ENCODE results near the gene GPS1. TPM values are rescaled to one million over a fixed set of nuclear protein-coding genes. Genes with fewer than 3 reads are reported as not detected.
A peak's percentile ranks its signal among the peaks of the same experiment; 100 is the strongest.
"Not testable (repeated sequence)": the region's sequence is repeated elsewhere in the genome, so short reads cannot be mapped to it uniquely, and the experiment has no call there.

Gene GPS1
- total RNA-seq, 2 experiments from 2014 or later, result 69.0 to 75.6 TPM

DNA sequence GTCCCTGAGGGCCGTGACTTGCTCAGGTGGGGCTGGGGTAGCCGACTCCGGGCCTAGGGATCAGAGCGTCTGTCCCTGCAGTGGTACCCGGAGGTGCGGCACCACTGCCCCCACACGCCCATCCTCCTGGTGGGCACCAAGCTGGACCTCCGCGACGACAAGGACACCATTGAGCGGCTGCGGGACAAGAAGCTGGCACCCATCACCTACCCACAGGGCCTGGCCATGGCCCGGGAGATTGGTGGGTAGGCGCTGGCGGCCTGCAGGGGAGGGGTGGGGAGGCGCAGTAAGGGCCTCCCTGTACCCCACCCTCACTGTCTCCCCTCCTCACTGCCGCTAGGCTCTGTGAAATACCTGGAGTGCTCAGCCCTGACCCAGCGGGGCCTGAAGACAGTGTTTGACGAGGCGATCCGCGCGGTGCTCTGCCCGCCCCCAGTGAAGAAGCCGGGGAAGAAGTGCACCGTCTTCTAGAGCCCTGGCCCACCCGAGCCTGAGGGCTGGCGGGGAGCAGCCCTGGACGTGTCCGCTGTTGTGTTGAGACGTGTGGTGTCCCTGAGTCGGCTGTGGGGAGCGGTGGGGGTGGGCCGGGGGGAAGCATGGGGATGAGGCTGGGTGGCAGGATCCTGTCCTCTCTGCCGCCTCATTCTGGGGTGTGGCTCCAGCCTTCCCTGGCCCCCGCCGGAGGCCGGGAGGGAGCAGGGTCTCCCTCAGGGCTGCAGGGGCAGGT lies 18.2 kb upstream of the GPS1 start:
- H3K4me3 Mint-ChIP-seq, result no peak overlapping the region
- DNase-seq, result no peak
- H3K27me3 Mint-ChIP-seq, result no peaks in the 10 kb centered on the region
- peaks cover 10% of the 10 kb centered on the region for H3K36me3 Mint-ChIP-seq (ENCODE audit: low read depth)
- H3K9me3 Mint-ChIP-seq, result no peaks in the 10 kb centered on the region
- H3K4me1 Mint-ChIP-seq, result peaks cover 30% of the 10 kb centered on the region
- ChIA-PET CTCF (no interaction called here), POLR2A (interaction anchor here (0.6 to 5.3 kb wide), 2 partner anchors 12 to 335 kb away, joined by 3 to 41 read pairs; partner anchors contain the start of genes CENPX and LRRC45)
- no peak overlapping the region for H3K27ac Mint-ChIP-seq

GRCh38 chr17:82034371-82035011 lies 17.2 kb upstream of the GPS1 start:
- CTCF ChIA-PET, result no interaction called here
- H3K27me3 Mint-ChIP-seq, result no peaks in the 10 kb centered on the region
- no peaks in the 10 kb centered on the region for H3K9me3 Mint-ChIP-seq
- peaks cover 10% of the 10 kb centered on the region for H3K36me3 Mint-ChIP-seq (ENCODE audit: low read depth)
- peaks cover 34% of the 10 kb centered on the region for H3K4me1 Mint-ChIP-seq
- H3K27ac Mint-ChIP-seq, result no peak overlapping the region
- H3K4me3 Mint-ChIP-seq, result no peak overlapping the region
- no peak for DNase-seq
- POLR2A ChIA-PET, result interaction anchor here (1.5 to 5.3 kb wide), 2 partner anchors 13 to 64 kb away, joined by 6 to 41 read pairs; partner anchors contain the start of genes CENPX and LRRC45

DNA sequence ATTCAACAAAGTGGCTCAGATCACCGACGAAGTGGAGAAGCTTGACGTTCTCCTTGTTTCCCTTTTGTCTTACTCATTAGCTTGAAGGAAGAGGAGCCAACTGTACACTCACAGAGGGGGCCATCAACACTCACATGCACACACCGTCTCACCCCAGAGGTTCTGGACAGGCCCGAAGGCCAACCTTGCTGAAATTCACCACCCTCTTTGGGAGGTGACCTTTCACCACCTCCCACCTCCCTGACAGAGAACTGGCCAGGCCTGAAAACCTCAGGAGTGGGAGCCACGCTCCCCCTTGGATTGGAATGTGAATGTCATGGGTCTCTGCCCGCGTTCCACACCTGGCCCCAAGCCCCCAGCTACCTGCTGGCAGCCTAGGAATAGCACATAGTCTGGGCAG lies 16.2 kb upstream of the GPS1 start:
- Mint-ChIP-seq H3K4me1 (peaks cover 27% of the 10 kb centered on the region), H3K36me3 (ENCODE audit: low read depth) (peaks cover 8% of the 10 kb centered on the region), H3K27ac (peak overlapping the region; percentile 18), H3K9me3 (no peaks in the 10 kb centered on the region), H3K4me3 (peak overlapping the region; percentile 43), H3K27me3 (no peaks in the 10 kb centered on the region)
- ChIA-PET CTCF (interaction anchor here (1.3 kb wide), 1 partner anchor 14 kb away, joined by 3 read pairs; no protein-coding TSS in a partner anchor), POLR2A (interaction anchor here (0.9 to 5.3 kb wide), 3 partner anchors 14 to 63 kb away, joined by 3 to 41 read pairs (median 6); partner anchors contain the start of genes CENPX and LRRC45)
- DNase-seq, result no peak

DNA sequence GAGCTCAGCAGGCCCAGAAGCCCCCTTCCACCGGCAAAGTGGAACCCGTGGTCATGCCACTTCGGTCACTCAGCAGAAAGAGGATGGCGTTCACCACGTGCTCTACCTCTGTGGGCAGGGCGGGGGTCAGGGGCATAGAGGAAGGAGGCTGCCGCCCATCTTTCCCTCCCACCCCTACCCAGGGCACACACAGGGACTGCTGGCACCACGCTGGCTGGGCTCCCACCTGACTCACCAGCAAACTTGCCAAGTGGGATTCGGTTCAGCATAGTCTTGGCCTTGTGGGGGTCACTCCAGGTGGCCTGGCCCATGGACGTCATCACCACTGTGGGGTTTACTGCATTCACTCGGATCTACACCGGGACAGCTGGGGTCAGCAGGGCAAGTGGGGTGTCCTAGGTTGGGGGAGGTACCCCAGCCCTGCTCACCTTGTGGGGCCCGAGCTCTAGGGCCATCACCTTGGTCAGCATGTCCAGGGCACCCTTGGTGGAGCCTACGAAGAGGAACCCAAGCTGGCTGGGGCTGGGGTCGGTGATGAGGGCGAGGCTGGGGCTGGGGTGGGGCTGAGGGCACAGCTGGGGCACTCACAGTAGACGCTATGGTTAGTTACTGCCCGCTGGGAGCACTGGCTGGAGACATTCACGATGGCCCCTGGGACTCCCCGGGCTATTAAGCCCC lies 15.6 kb upstream of the GPS1 start:
- Mint-ChIP-seq H3K4me1 (peaks cover 28% of the 10 kb centered on the region), H3K4me3 (peak overlapping the region; percentile 83), H3K9me3 (no peaks in the 10 kb centered on the region), H3K27ac (no peak overlapping the region), H3K27me3 (no peaks in the 10 kb centered on the region), H3K36me3 (ENCODE audit: low read depth) (peaks cover 8% of the 10 kb centered on the region)
- ChIA-PET POLR2A (interaction anchor here (0.8 to 5.3 kb wide), 6 partner anchors 14 to 164 kb away, joined by 3 to 41 read pairs (median 6); partner anchors contain the start of genes ASPSCR1, CENPX, GPS1 and LRRC45), CTCF (interaction anchor here (1.3 kb wide), 1 partner anchor 15 kb away, joined by 3 read pairs; no protein-coding TSS in a partner anchor)
- no peak for DNase-seq

DNA sequence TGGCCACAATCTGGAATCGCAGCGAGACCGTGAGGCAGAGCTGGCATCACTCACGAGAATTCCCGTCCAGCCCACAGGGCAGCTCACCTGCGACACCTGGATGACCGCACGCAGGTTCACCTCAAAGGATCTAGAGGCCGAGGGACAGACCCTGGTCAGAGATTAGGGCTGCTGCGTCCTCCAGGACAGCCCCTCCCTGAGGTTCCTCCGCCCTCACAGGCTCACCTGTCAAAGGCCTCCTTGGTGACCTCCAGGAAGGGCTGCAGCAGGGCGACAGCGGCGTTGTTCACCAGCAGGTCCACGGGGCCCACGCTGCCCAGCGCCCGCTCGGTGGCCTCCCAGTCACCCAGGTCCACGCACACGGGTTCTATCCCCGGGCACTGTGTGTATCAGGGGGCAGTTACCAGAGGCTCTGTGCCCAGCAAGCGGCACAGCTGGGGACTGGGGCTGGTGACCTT lies 15.0 kb upstream of the GPS1 start:
- Mint-ChIP-seq H3K27me3 (no peaks in the 10 kb centered on the region), H3K4me1 (peaks cover 28% of the 10 kb centered on the region), H3K9me3 (no peaks in the 10 kb centered on the region), H3K4me3 (peak overlapping the region; percentile 83), H3K36me3 (ENCODE audit: low read depth) (peaks cover 8% of the 10 kb centered on the region), H3K27ac (peak overlapping the region; percentile 31)
- POLR2A ChIA-PET, result interaction anchor here (0.8 to 5.3 kb wide), 5 partner anchors 14 to 166 kb away, joined by 3 to 41 read pairs (median 5); partner anchors contain the start of genes ARHGDIA, ASPSCR1, CENPX and GPS1
- CTCF ChIA-PET, result interaction anchor here (1.3 kb wide), 1 partner anchor 16 kb away, joined by 3 read pairs; no protein-coding TSS in a partner anchor
- no peak for DNase-seq

DNA sequence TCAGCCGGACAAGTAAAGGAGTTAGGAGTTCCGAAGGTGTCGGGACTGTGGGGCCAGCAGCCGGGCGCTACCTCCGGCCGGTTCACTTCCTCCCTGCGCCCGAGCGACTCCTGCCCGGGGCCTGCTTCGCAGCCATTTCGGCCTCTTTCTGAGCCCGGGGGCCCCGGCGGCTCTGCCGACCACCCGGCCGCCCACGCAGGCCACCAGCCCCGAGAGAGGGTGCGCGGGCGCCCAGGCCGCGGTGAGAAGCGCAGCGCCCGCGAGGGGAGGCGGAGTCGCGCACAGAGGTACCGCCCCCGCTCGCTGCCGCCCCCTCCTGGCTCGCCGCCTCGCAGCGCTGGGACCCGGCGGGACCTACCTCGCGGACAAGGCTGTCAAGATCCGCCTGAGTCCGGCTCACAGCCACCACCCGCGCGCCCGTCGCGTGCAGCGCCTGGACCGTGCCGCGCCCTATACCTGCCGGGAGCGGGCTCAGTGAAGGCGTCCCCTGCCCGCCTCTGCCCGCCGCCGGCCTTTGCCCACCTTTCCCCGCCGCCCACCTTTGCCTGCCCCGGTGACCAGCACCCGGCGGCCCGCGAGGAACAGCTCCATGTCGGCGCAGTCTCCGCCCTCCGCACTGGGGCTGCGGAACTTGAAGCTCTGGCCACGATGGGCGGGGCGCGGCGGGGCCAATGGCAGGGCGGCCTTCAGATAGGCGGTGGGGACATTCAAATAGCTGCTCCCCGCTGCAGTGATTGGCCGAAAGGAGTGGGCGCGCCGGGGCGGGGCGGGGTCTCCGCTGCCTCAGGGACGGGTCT lies 14.4 kb upstream of the GPS1 start, which contains the start of gene DCXR:
Gene DCXR, minus strand, starts transcription at position 606 of the 797 bp plus-strand sequence. Its CDS starts 15 bp downstream, at position 591.
- Mint-ChIP-seq H3K9me3 (no peaks in the 10 kb centered on the region), H3K4me1 (peaks cover 28% of the 10 kb centered on the region), H3K4me3 (peak within 1 kb of the TSS; percentile 83), H3K27ac (peak within 1 kb of the TSS; percentile 94), H3K36me3 (ENCODE audit: low read depth) (peaks cover 8% of the 10 kb centered on the region), H3K27me3 (no peaks in the 10 kb centered on the region)
- peak; percentile 97 for DNase-seq
- ChIA-PET CTCF (interaction anchor here (0.6 to 1.6 kb wide), 37 partner anchors 8 to 482 kb away, joined by 3 to 43 read pairs (median 4); partner anchors contain the start of genes CENPX, FASN, LRRC45 and MAFG), POLR2A (interaction anchor here (0.6 to 5.3 kb wide), 22 partner anchors 7 to 261 kb away, joined by 3 to 41 read pairs (median 4); partner anchors contain the start of genes ARHGDIA, ASPSCR1, CENPX and DUS1L)

DNA sequence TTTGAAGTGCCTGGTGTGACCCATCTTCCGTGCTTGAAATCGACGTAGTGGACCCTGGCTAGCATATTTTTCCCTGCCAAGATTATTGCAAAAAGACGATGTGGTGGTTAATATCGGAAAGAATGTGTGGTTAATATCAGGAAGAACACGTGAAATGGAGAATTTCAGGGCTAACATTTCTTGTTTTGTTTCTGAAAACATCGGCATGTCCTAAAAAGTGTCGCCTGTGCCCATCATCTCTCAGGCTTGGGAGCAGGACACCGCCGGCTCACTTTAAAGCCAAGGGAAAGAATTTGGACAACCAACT lies 13.9 kb upstream of the GPS1 start:
- Mint-ChIP-seq H3K4me1 (peaks cover 27% of the 10 kb centered on the region), H3K27ac (peak overlapping the region; percentile 94), H3K36me3 (ENCODE audit: low read depth) (peaks cover 8% of the 10 kb centered on the region), H3K4me3 (peak overlapping the region; percentile 83), H3K9me3 (no peaks in the 10 kb centered on the region), H3K27me3 (no peaks in the 10 kb centered on the region)
- ChIA-PET POLR2A (interaction anchor here (0.6 to 5.3 kb wide), 21 partner anchors 8 to 261 kb away, joined by 3 to 41 read pairs (median 4); partner anchors contain the start of genes ARHGDIA, ASPSCR1, CENPX and DUS1L), CTCF (interaction anchor here (0.6 to 1.6 kb wide), 37 partner anchors 8 to 481 kb away, joined by 3 to 43 read pairs (median 4); partner anchors contain the start of genes CENPX, FASN, LRRC45 and MAFG)
- no peak for DNase-seq

GRCh38 chr17:82038796-82039409 lies 12.8 kb upstream of the GPS1 start:
- H3K4me1 Mint-ChIP-seq, result peaks cover 26% of the 10 kb centered on the region
- CTCF ChIA-PET; H3K36me3 Mint-ChIP-seq (ENCODE audit: low read depth); H3K9me3 Mint-ChIP-seq; H3K4me3 Mint-ChIP-seq; DNase-seq; H3K27me3 Mint-ChIP-seq; H3K27ac Mint-ChIP-seq: not testable (repeated sequence)
- POLR2A ChIA-PET, result interaction anchor here (1.2 to 5.3 kb wide), 3 partner anchors 9 to 17 kb away, joined by 3 to 41 read pairs (median 27); partner anchors contain the start of genes CENPX, GPS1, LRRC45 and RFNG

DNA sequence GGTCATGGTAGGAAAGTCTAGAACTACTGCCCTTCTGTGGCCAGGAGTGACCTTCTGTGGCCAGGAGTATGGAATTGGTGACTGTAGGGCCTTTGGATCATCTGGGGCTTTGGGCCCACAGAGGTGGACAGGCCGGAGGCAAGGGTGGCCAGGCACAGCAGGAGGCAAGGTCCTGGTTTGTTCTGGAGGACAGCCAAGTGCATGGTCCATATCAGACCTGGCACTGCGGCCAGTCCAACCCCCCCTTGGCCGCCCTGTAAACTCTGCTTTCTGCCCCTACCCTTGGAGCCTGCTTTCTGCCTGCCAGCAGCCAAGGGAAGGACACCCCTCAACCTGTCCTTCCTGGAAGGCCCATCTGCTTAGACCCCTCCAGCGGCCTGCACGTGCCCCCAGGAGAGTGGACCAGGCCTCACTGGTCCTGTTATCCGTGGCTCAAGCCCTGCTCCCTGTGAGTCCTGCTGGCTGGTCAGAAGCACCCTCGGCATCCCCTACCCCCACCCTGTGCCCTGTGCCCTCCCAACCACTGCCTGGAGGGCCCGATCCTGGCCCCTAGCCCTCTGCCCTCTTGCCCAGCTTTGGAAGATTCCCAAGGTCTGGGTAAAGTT lies 11.9 kb upstream of the GPS1 start:
- DNase-seq, result no peak
- H3K4me1 Mint-ChIP-seq, result peaks cover 26% of the 10 kb centered on the region
- no peaks in the 10 kb centered on the region for H3K9me3 Mint-ChIP-seq
- H3K4me3 Mint-ChIP-seq, result no peak overlapping the region
- H3K36me3 Mint-ChIP-seq (ENCODE audit: low read depth), result peaks cover 8% of the 10 kb centered on the region
- H3K27me3 Mint-ChIP-seq, result no peaks in the 10 kb centered on the region
- ChIA-PET CTCF (no interaction called here), POLR2A (interaction anchor here (1.3 to 5.0 kb wide), 2 partner anchors 10 to 11 kb away, joined by 3 to 27 read pairs; partner anchors contain the start of genes GPS1 and RFNG)
- no peak overlapping the region for H3K27ac Mint-ChIP-seq

- POLR2A ChIA-PET, result interaction anchor here (0.9 to 5.0 kb wide), 2 partner anchors 9 kb away, joined by 3 to 27 read pairs; partner anchors contain the start of genes GPS1 and RFNG
- H3K27ac Mint-ChIP-seq, result no peak overlapping the region
- peaks cover 18% of the 10 kb centered on the region for H3K4me1 Mint-ChIP-seq
- DNase-seq, result no peak
- no peaks in the 10 kb centered on the region for H3K27me3 Mint-ChIP-seq
- no peaks in the 10 kb centered on the region for H3K9me3 Mint-ChIP-seq
- CTCF ChIA-PET, result no interaction called here
- no peak overlapping the region for H3K4me3 Mint-ChIP-seq
- H3K36me3 Mint-ChIP-seq (ENCODE audit: low read depth), result no peaks in the 10 kb centered on the region
Observed at GRCh38 chr17:82041144-82041814, 10.4 kb upstream of the GPS1 start.

DNA sequence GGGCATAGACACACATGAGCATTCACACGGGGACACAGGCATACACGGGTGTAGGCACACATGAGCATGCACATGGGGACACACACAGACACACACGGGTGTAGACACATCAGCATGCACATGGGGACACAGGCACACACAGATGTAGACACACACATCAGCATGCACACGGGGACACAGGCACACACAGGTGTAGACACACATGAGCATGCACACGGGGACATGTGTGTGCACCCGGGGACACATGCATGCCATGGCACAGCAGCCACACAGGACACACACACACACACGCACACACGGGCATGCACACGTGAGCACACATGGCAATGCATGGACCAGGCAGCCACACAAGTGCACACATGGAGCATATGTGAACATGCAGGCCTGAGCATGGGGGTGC lies 9.0 kb upstream of the GPS1 start:
- no peak for DNase-seq
- Mint-ChIP-seq H3K9me3 (no peaks in the 10 kb centered on the region), H3K4me3 (no peak overlapping the region), H3K36me3 (ENCODE audit: low read depth) (peaks cover 4% of the 10 kb centered on the region), H3K4me1 (peaks cover 14% of the 10 kb centered on the region), H3K27ac (no peak overlapping the region), H3K27me3 (no peaks in the 10 kb centered on the region)
- ChIA-PET CTCF (interaction anchor here (1.1 kb wide), 1 partner anchor 83 kb away, joined by 3 read pairs; no protein-coding TSS in a partner anchor), POLR2A (no interaction called here)
